HepG2 (cell line): ENCODE results near the gene ZDHHC3. TPM values are rescaled to one million over a fixed set of nuclear protein-coding genes. Genes with fewer than 3 reads are reported as not detected.

Experiments
- ATAC-seq: fragments of 200-7000 bp; cut with Tn5 transposase; 3 replicates; pipeline ENCODE4 v1.9.1; 2020; ENCODE audit warnings: mild to moderate bottlenecking, moderate library complexity
- BruUV-seq: library from RNA; stranded (reverse); fragments of 400-500 nt; replicated peaks from 2 replicates; lab custom pipeline; 2021; lab: Mats Ljungman, UMichigan
- CTCF ChIA-PET: fragments of 300-600 bp; formaldehyde crosslinking; extraction: SDS; loops from one replicate; lab custom pipeline; 2021; ENCODE audit warnings: low total read pairs, inconsistent platforms, low intra/inter-chr PET ratio; lab: Yijun Ruan, JAX
- POLR2A ChIA-PET: fragments of 350-600 bp; sonication (Branson Sonifier 250); formaldehyde crosslinking; loops from one replicate; lab custom pipeline; 2020; ENCODE audit warnings: antibody characterized with exemption, inconsistent platforms; lab: Yijun Ruan, JAX
- DNase-seq: peaks from one replicate; pipeline ENCODE4 v3.0.0-alpha.2; 2015; ENCODE audit warnings: low spot score
- FAIRE-seq: peaks from 3 replicates; lab custom pipeline; 2011; peaks lifted over from hg19 to GRCh38; lab: Jason Lieb, UNC
- H2AFZ ChIP-seq: one replicate; pipeline ENCODE4 v1.6.1; 2011; ENCODE audit warnings: low read length, inconsistent platforms
- H3K27ac ChIP-seq: fragments of 300-600 bp; 3 replicates; pipeline ENCODE4 v1.8.0; 2011; ENCODE audit warnings: mixed run types, mild to moderate bottlenecking, mixed read lengths, low read length, inconsistent platforms; ENCODE audit not compliant: insufficient read depth; ENCODE audit errors: extremely low read length
- H3K27me3 ChIP-seq, 2 experiments: fragments of 200-600 bp in 1 of 2; 2 replicates in 1 of 2; 3 replicates in 1 of 2; pipeline versions ENCODE4 v1.6.0 to v1.8.0; 2011; ENCODE audit warnings: low read length in 2 of 2, mild to moderate bottlenecking in 2 of 2, moderate library complexity in 2 of 2, inconsistent platforms in 1 of 2; ENCODE audit not compliant: insufficient read depth in 2 of 2, control insufficient read depth in 1 of 2
- H3K36me3 ChIP-seq, 2 experiments: fragments of 200-600 bp in 1 of 2; replicated peaks in 1 of 2; 2 replicates in 1 of 2; 3 replicates in 1 of 2; pipeline versions ENCODE4 v1.5.1 to v1.8.0; 2011; ENCODE audit warnings: low read length in 2 of 2, inconsistent platforms in 1 of 2; ENCODE audit not compliant: insufficient read depth in 2 of 2, control insufficient read depth in 1 of 2
- H3K4me1 ChIP-seq: 2 replicates; pipeline ENCODE4 v1.5.1; 2012; ENCODE audit warnings: low read length, inconsistent platforms; ENCODE audit not compliant: insufficient read depth
- H3K4me2 ChIP-seq: 2 replicates; pipeline ENCODE4 v1.6.0; 2011; ENCODE audit warnings: low read depth, low read length, inconsistent platforms
- H3K4me3 ChIP-seq, 3 experiments: fragments of 200-600 bp in 1 of 3; sonication (generic), shearing (Covaris generic) in 1 of 3; replicated peaks in 1 of 3; 2 replicates each; pipeline ENCODE4 v1.5.1; 2011 to 2016; ENCODE audit warnings: low read length in 3 of 3, inconsistent platforms in 2 of 3, low read depth in 2 of 3, mild to moderate bottlenecking in 2 of 3, control low read depth in 1 of 3, mixed read lengths in 1 of 3; ENCODE audit not compliant: insufficient read depth in 1 of 3
- H3K79me2 ChIP-seq: one replicate; pipeline ENCODE4 v1.6.1; 2011; ENCODE audit warnings: low read length, inconsistent platforms; ENCODE audit not compliant: insufficient read depth
- H3K9ac ChIP-seq: 2 replicates; pipeline ENCODE4 v1.6.0; 2011; ENCODE audit warnings: mild to moderate bottlenecking, low read depth, low read length, inconsistent platforms; ENCODE audit not compliant: insufficient read depth
- H3K9me3 ChIP-seq: 2 replicates; pipeline ENCODE4 v1.5.1; 2012; ENCODE audit warnings: mild to moderate bottlenecking, low read length
- H4K20me1 ChIP-seq: 2 replicates; pipeline ENCODE4 v1.6.0; 2011; ENCODE audit warnings: inconsistent platforms, mild to moderate bottlenecking, low read length, moderate library complexity; ENCODE audit not compliant: insufficient read depth
- BORCS8-MEF2B ChIP-seq: sonication (generic); formaldehyde crosslinking; IDR thresholded peaks from 2 replicates; pipeline ENCODE4 v1.8.0; 2022; ENCODE audit warnings: mild to moderate bottlenecking, missing genetic modification reagents
- CHCHD3 ChIP-seq: sonication (generic); formaldehyde crosslinking; IDR thresholded peaks from 2 replicates; pipeline ENCODE4 v1.8.0; 2022; ENCODE audit warnings: mild to moderate bottlenecking, missing genetic modification reagents, moderate library complexity
- NR2F6 ChIP-seq, 2 experiments: IDR thresholded peaks; 2 replicates each; pipeline ENCODE4 v1.6.1; 2016; ENCODE audit warnings: antibody characterized with exemption in 1 of 2, mild to moderate bottlenecking in 1 of 2
- PITX1 ChIP-seq: sonication (generic); formaldehyde crosslinking; IDR thresholded peaks from 2 replicates; pipeline ENCODE4 v1.5.1; 2020; ENCODE audit warnings: mild to moderate bottlenecking, missing genetic modification reagents
- SOX6 ChIP-seq, 2 experiments: fragments of 450-650 bp in 1 of 2; sonication (generic) in 1 of 2; formaldehyde crosslinking in 1 of 2; IDR thresholded peaks; 2 replicates each; pipeline versions ENCODE4 v1.4.0 to v1.6.1; 2017 to 2020; ENCODE audit warnings: antibody characterized with exemption in 1 of 2, mild to moderate bottlenecking in 1 of 2, missing genetic modification reagents in 1 of 2
- TFAP4 ChIP-seq: sonication (generic); IDR thresholded peaks from 2 replicates; pipeline ENCODE4 v1.6.1; 2016; ENCODE audit warnings: low read depth, borderline replicate concordance
- ZNF160 ChIP-seq: sonication (generic); formaldehyde crosslinking; IDR thresholded peaks from 2 replicates; pipeline ENCODE4 v1.8.0; 2022; ENCODE audit warnings: mild to moderate bottlenecking, inconsistent platforms, missing genetic modification reagents
- ZNF674 ChIP-seq: sonication (generic); formaldehyde crosslinking; IDR thresholded peaks from 2 replicates; pipeline ENCODE4 v1.5.0; 2020; ENCODE audit warnings: low read depth, mild to moderate bottlenecking, missing genetic modification reagents
- ZNF737 ChIP-seq: sonication (generic); formaldehyde crosslinking; IDR thresholded peaks from 2 replicates; pipeline ENCODE4 v1.5.0; 2020; ENCODE audit warnings: missing genetic modification reagents, mild to moderate bottlenecking, borderline replicate concordance
- ZNF841 ChIP-seq: sonication (generic); formaldehyde crosslinking; IDR thresholded peaks from 2 replicates; pipeline ENCODE4 v1.8.1; 2023; ENCODE audit warnings: missing genetic modification reagents, borderline replicate concordance
- WGBS: methylation state at CpG from one replicate; pipeline ENCODE4 v1.1.6; 2017; ENCODE audit warnings: low lambda C conversion rate; 5-methylcytosine and 5-hydroxymethylcytosine counted together
- in situ Hi-C: cut with HindIII; loops from 2 replicates; pipeline ENCODE4 v1.10.0; 2017; ENCODE audit warnings: low pct_unique_long_range_greater_than_20kb; ENCODE audit not compliant: extremely low pct_ligation_motif_present
- intact Hi-C: fragments of 100-400 bp; cut with micrococcal nuclease; formaldehyde crosslinking; loops from one replicate; pipeline ENCODE4 v1.10.0; 2022; ENCODE audit not compliant: unreplicated experiment
- polyA plus RNA-seq, 8 experiments: library from polyadenylated mRNA; depleted of rRNA in 3 of 8; stranded (reverse) in 7 of 8; unstranded in 1 of 8; fragments of >200 nt; fragmentation: Illumina TruSeq in 4 of 8; extraction: Trizol in 4 of 8; gene quantifications; 2 replicates each; pipeline versions ENCODE4 v1.2.1 to v1.2.3, GENCODE V29; 2011 to 2016; ENCODE audit warnings: low read depth in 4 of 8, missing spikeins in 1 of 8, mixed read lengths in 1 of 8; ENCODE audit not compliant: insufficient read depth in 1 of 8
- total RNA-seq, 5 experiments: library from RNA; depleted of rRNA; stranded (reverse); fragments of >200 nt; fragmentation: Illumina TruSeq; extraction: Trizol; gene quantifications; 2 replicates each; pipeline ENCODE4 v1.2.3, GENCODE V29; 2016; ENCODE audit warnings: low read depth in 1 of 5

ZDHHC3 gene
- total and polyA plus RNA-seq, 2 of the 13 experiments (the other 11 are each of a cell fraction or from before 2014, with no cell fraction given): 44.1 to 65.7 TPM

- TF ChIP-seq CHCHD3: no peak
- TF ChIP-seq PITX1 (CRISPR knock-in tag): no peak
- TF ChIP-seq, all 625 proteins: peak for 0
Observed at GRCh38 chr3:44969828-44970179, 6.2 kb downstream of the ZDHHC3 start (continued).

- DNase-seq (no peak), ATAC-seq (no peak), FAIRE-seq (no peak)
- peaks cover 50% of the 10 kb centered on the region for H3K79me2 ChIP-seq
- TF ChIP-seq ZNF160 (CRISPR knock-in tag): no peak
- TF ChIP-seq ZNF737 (CRISPR knock-in tag): no peak
- TF ChIP-seq NR2F6 (IDR thresholded peaks at IDR 0.05): no peak
- TF ChIP-seq NR2F6 (CRISPR knock-in tag; IDR thresholded peaks at IDR 0.05): no peak
- no peak for TF ChIP-seq TFAP4
- no peak for TF ChIP-seq ZNF674 (CRISPR knock-in tag)
- TF ChIP-seq ZNF841 (CRISPR knock-in tag): no peak
- no peak for TF ChIP-seq SOX6 (IDR thresholded peaks at IDR 0.05)
- TF ChIP-seq SOX6 (CRISPR knock-in tag; IDR thresholded peaks at IDR 0.05): no peak
- no peak for TF ChIP-seq BORCS8-MEF2B (CRISPR knock-in tag)
- POLR2A ChIA-PET: no interaction called here
- peaks cover 8% of the 10 kb centered on the region for H3K4me1 ChIP-seq
- no peaks in the 10 kb centered on the region for H3K27me3 ChIP-seq
- in situ Hi-C loops: no loop called here
- no peak overlapping the region for H3K4me2 ChIP-seq
- CTCF ChIA-PET: no interaction called here
- intact Hi-C loops: no loop called here
- no peak overlapping the region for H3K27ac ChIP-seq
- H4K20me1 ChIP-seq: no peaks in the 10 kb centered on the region
- 95% methylated on average over 5 of the region's 5 CpGs for WGBS
- no peak overlapping the region for H3K4me3 ChIP-seq
- BruUV-seq: no TSS peak
- no peaks in the 10 kb centered on the region; a peak in 1 of 5 replicates for H3K36me3 ChIP-seq
- H3K9ac ChIP-seq: no peak overlapping the region
- H2AFZ ChIP-seq: no peak overlapping the region
- H3K9me3 ChIP-seq: no peaks in the 10 kb centered on the region
Observed at GRCh38 chr3:44969154-44969827, 6.7 kb downstream of the ZDHHC3 start.
